Neuron (in vitro differentiated cells): Measurements from ENCODE around the gene AGXT.

Experiments
- H2AFZ ChIP-seq: one replicate; pipeline ENCODE4 v1.6.1; 2013; ENCODE audit warnings: low read depth, mild to moderate bottlenecking, inconsistent platforms, low read length, moderate library complexity
- H3K27me3 ChIP-seq: one replicate; pipeline ENCODE4 v1.6.1; 2013; ENCODE audit warnings: low read length; ENCODE audit not compliant: insufficient read depth
- H3K36me3 ChIP-seq: one replicate; pipeline ENCODE4 v1.6.1; 2013; ENCODE audit warnings: low read length; ENCODE audit not compliant: insufficient read depth
- H3K4me1 ChIP-seq: one replicate; pipeline ENCODE4 v1.6.1; 2013; ENCODE audit warnings: low read length; ENCODE audit not compliant: insufficient read depth
- H3K4me3 ChIP-seq: 2 replicates; pipeline ENCODE4 v1.5.1; 2013; ENCODE audit warnings: mild to moderate bottlenecking, low read length, moderate library complexity
- H3K9me3 ChIP-seq: one replicate; pipeline ENCODE4 v1.6.1; 2013; ENCODE audit warnings: low read length

Gene AGXT

GRCh38 chr2:240850026-240850425 is 18.6 kb upstream of the AGXT start:
- Histone ChIP-seq H3K36me3 (no peaks in the 10 kb centered on the region), H3K4me1 (peaks cover 12% of the 10 kb centered on the region), H3K27me3 (no peaks in the 10 kb centered on the region)

GRCh38 chr2:240850756-240851077 is 17.9 kb upstream of the AGXT start:
- H3K36me3 ChIP-seq: no peaks in the 10 kb centered on the region
- H2AFZ ChIP-seq: no peak overlapping the region

More at GRCh38 chr2:240850026-240850425, 18.6 kb upstream of the AGXT start:
- H3K9me3 ChIP-seq: peaks cover 2% of the 10 kb centered on the region
- H3K4me3 ChIP-seq: no peak overlapping the region
- H2AFZ ChIP-seq: no peak overlapping the region

GRCh38 chr2:240851078-240851991 is 17.3 kb upstream of the AGXT start:
- Histone ChIP-seq H3K9me3 (no peaks in the 10 kb centered on the region), H3K4me3 (no peak overlapping the region), H2AFZ (no peak overlapping the region), H3K36me3 (no peaks in the 10 kb centered on the region), H3K27me3 (no peaks in the 10 kb centered on the region), H3K4me1 (peaks cover 10% of the 10 kb centered on the region)

More at GRCh38 chr2:240850756-240851077, 17.9 kb upstream of the AGXT start:
- Histone ChIP-seq H3K4me1 (peaks cover 12% of the 10 kb centered on the region), H3K27me3 (no peaks in the 10 kb centered on the region), H3K4me3 (no peak overlapping the region), H3K9me3 (peaks cover 2% of the 10 kb centered on the region)

- H3K4me3 ChIP-seq: no peak overlapping the region
- no peaks in the 10 kb centered on the region for H3K4me1 ChIP-seq
- no peaks in the 10 kb centered on the region for H3K9me3 ChIP-seq
- H3K36me3 ChIP-seq: no peaks in the 10 kb centered on the region
- no peaks in the 10 kb centered on the region for H3K27me3 ChIP-seq
- H2AFZ ChIP-seq: no peak overlapping the region
These were observed 15.8 kb upstream of the AGXT start for GRCh38 chr2:240852671-240853314.

- no peaks in the 10 kb centered on the region for H3K4me1 ChIP-seq
- no peaks in the 10 kb centered on the region for H3K27me3 ChIP-seq
- H3K36me3 ChIP-seq: no peaks in the 10 kb centered on the region
- no peak overlapping the region for H2AFZ ChIP-seq
- H3K9me3 ChIP-seq: no peaks in the 10 kb centered on the region
- no peak overlapping the region for H3K4me3 ChIP-seq
These were observed 13.0 kb upstream of the AGXT start for GRCh38 chr2:240855670-240856069.

- no peaks in the 10 kb centered on the region for H3K4me1 ChIP-seq
- H3K36me3 ChIP-seq: no peaks in the 10 kb centered on the region
- H3K27me3 ChIP-seq: no peaks in the 10 kb centered on the region
- H2AFZ ChIP-seq: no peak overlapping the region
- no peak overlapping the region for H3K4me3 ChIP-seq
- no peaks in the 10 kb centered on the region for H3K9me3 ChIP-seq
These were observed 12.3 kb upstream of the AGXT start for GRCh38 chr2:240856151-240856980.

GRCh38 chr2:240857039-240858008 is 11.3 kb upstream of the AGXT start:
- H3K36me3 ChIP-seq: no peaks in the 10 kb centered on the region
- no peaks in the 10 kb centered on the region for H3K27me3 ChIP-seq
- H2AFZ ChIP-seq: no peak overlapping the region
- no peaks in the 10 kb centered on the region for H3K9me3 ChIP-seq
- no peak overlapping the region for H3K4me3 ChIP-seq
- no peaks in the 10 kb centered on the region for H3K4me1 ChIP-seq

GRCh38 chr2:240858321-240858720 is 10.3 kb upstream of the AGXT start:
- no peak overlapping the region for H3K4me3 ChIP-seq
- no peaks in the 10 kb centered on the region for H3K4me1 ChIP-seq
- no peaks in the 10 kb centered on the region for H3K27me3 ChIP-seq
- H3K36me3 ChIP-seq: no peaks in the 10 kb centered on the region
- no peaks in the 10 kb centered on the region for H3K9me3 ChIP-seq
- H2AFZ ChIP-seq: no peak overlapping the region

GRCh38 chr2:240858871-240859270 is 9.8 kb upstream of the AGXT start:
- Histone ChIP-seq H3K36me3 (no peaks in the 10 kb centered on the region), H3K27me3 (no peaks in the 10 kb centered on the region), H2AFZ (no peak overlapping the region), H3K4me1 (no peaks in the 10 kb centered on the region), H3K9me3 (no peaks in the 10 kb centered on the region), H3K4me3 (no peak overlapping the region)

- H3K27me3 ChIP-seq: peaks cover 2% of the 10 kb centered on the region
- no peak overlapping the region for H3K4me3 ChIP-seq
- no peak overlapping the region for H2AFZ ChIP-seq
- no peaks in the 10 kb centered on the region for H3K36me3 ChIP-seq
- no peaks in the 10 kb centered on the region for H3K4me1 ChIP-seq
- no peaks in the 10 kb centered on the region for H3K9me3 ChIP-seq
These were observed 7.1 kb upstream of the AGXT start for GRCh38 chr2:240861547-240861946.

- peaks cover 8% of the 10 kb centered on the region for H3K4me1 ChIP-seq
- no peaks in the 10 kb centered on the region for H3K36me3 ChIP-seq
- H3K9me3 ChIP-seq: no peaks in the 10 kb centered on the region
- peaks cover 2% of the 10 kb centered on the region for H3K27me3 ChIP-seq
- no peak overlapping the region for H3K4me3 ChIP-seq
- H2AFZ ChIP-seq: no peak overlapping the region
These were observed 4.1 kb upstream of the AGXT start for GRCh38 chr2:240864475-240864874.

GRCh38 chr2:240865391-240865790 is 3.2 kb upstream of the AGXT start:
- no peak overlapping the region for H3K4me3 ChIP-seq
- H3K36me3 ChIP-seq: no peaks in the 10 kb centered on the region
- H3K9me3 ChIP-seq: no peaks in the 10 kb centered on the region
- peaks cover 9% of the 10 kb centered on the region for H3K27me3 ChIP-seq
- peaks cover 8% of the 10 kb centered on the region for H3K4me1 ChIP-seq
- H2AFZ ChIP-seq: no peak overlapping the region
